Left hindlimb (tissue), 1 donor: ENCODE results near the gene ANKRD12.
A peak's percentile ranks its signal among the peaks of the same experiment; 100 is the strongest.

Source experiments
- DNase-seq: peaks from one replicate; pipeline ENCODE4 v3.0.0-alpha.2; 2018

Gene ANKRD12

DNA sequence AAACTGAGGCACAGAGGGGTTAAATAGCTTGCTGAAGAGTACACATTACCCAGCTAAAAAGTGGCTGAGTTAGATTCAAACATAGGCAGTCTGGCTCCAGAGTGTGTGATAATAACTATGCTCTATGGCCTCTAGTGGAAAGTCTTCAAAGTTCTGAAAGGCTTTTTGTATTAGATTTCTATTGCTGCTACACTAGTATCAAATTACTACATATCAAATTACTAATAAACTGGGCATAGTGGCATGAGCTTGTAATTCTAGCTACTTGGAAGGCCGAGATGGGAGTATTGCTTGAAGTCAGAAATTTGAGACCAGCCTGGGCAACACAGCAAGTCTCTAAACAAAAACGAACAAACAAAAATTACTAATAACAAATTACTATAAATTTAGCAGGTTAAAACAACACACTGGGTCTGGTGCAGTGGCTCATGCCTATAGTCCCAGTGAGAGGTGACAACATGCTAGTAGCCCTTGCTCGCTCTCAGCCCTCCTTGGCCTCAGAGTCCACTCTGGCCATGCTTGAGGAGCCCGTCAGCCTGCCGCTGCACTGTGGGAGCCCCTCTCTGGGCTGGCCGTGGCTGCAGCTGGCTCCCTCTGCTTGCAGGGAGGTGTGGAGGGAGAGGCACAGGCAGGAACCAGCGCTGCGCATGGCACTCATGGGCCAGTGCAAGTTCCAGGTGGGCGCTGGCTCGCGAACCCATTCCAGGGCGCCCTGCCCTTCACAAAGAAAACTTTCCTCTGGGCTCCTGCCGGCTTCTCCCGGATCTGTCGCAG lies 159.8 kb downstream of the ANKRD12 start:
- DNase-seq = no peak

DNA sequence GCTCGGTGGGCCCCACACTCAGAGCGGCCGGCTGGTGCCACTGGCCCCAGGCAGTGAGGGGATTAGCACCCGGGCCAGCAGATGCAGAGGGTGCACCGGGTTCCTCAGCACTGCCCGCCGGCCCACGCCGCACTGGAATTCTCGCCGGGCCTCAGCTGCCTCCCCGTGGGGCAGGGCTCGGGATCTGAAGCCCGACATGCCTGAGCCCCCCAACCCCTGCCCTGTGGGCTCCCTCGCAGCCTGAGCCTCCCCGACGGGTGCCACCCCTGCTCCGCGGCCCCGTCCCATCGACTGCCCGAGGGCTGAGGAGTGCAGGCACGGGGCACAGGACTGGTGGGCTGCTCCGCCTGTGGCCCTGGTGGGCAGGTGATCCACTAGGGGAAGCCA lies 160.4 kb downstream of the ANKRD12 start:
- DNase-seq = no peak

DNA sequence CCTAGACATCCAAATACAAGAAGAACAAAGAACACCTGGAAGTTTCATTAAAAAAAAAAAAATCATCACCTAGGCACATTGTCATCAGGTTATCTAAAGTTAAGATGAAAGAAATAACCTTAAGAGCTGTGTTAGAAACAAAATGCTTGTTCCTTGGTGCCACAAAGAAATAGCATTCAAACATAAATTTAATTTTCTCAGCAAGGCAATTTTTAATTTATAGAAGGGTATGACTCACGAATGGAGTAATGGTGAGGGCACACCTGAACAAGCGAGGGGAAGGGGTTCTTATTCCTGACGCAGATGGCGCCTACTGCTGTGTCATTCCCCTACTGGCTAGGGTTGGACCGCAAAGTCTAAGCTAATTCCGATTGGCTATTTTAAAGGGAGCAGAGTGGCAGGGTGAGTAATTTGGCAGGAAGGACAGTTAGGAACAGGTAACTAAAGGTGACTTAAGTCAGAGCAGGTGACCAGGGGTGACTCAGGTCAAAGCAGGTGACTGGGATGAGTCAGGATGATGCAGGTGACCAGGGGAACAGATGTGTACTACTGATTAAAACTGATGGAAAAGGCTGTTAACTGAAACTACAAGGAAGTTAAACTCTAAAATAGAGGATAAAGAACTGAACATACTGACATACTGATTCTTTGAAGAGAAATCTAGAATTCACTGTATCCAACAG lies 167.9 kb downstream of the ANKRD12 start:
- no peak for DNase-seq

DNA sequence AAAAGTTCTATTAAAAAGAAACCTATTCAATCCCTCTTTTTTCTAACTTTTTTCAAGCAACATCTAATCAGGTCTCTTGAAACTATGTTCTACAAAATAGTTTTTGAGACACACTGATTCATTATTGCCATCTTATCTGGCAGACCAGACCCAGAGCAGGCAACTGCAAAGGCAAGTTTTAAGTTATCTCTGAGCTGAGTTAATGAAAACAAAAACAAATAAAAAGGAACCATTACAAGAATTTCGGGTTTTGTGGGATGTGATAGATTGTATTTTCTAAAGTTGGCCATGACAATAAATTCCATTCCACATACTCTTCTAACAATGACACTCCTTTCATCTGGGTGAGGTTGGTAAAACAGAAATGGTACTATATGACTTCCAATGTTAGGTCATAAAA lies 182.8 kb downstream of the ANKRD12 start:
- no peak for DNase-seq

DNA sequence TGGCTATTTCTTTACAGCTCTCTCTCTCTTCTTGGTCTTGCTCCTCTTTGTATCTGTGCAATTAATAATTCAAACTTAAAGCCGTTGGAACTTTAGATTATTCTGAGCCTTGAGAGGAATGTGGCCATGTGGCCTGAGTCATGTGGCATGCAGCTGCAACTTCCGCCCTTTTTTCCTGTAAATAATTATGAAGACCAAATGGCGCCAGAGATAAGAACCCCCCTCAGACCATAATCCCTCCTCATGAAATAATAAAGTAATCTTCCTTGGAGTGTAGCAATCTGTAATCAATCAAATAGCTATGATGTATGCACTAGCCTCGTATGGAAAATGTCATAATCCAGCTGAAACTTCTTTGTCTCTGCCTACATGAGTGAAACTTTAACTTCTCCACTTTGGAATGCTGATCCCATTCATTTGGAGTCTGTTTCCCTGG lies 184.5 kb downstream of the ANKRD12 start:
- no peak for DNase-seq

DNA sequence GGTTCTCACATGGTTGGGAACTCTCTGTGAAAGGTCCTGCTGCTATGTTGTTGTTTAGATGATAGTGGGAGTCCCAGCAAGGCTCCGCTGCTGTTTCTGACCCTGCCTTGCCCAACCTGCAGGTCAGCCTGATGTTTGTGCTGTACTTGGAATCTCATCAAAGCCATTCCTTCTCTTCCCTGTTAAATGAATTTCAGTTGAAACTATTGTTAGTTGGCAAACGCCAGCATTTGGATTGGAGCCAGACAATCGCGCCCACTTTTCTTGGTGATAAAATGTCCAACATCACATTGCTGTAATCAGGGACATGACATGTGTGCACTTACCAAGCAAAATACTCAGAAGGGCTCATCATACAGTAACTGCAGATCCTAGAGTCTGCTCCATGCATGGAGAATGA lies 185.2 kb downstream of the ANKRD12 start:
- no peak for DNase-seq

DNA sequence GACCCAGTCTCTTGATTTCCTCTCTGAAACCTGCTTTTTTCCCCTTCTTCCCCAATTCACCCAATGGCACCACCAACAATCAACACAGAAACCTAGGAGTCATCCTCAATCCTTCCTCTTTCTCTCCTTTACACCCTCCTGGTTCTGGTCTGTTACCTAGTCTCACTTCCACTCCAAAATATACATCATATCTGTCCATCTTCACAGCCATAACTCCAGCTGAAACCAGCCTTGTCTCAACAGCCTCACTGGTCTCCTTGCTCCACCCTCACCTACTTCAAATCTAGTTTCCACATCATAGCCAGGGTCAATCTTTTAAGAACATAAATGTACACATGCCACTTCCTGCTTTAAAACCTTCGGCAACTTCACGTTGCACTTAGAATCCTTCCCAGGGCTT lies 186.2 kb downstream of the ANKRD12 start:
- DNase-seq = no peak

DNA sequence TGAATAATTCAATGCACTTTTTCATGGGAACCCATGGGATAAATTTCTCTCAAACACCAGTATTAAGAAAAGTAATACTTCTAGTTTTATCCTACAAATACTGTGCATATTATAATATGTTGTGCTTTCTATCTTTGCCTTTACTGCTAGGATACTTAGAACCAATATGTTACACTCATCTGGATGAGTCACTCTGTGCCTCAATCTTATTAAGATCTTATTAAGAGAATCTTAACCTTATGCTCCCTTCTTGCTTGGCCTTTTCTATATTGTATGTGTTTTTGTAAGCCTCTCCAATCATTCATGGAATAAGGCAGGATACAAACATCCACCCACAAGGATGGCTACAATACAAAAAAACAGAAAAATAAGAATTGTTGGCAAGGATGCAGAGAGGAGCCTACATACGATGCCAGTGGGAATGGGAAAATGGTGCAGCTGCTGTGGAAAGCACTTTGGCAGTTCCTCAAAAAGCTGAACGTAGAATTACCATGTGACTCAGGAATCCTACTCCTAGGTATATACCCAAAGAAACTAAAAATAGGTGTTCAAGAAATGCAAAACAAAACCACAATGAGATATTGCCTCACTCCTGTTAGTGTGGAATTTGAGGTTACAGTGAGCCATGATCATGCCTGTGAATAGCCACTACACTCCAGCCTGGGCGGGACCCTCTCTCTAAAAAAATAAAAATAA lies 187.3 kb downstream of the ANKRD12 start:
- no peak for DNase-seq

DNA sequence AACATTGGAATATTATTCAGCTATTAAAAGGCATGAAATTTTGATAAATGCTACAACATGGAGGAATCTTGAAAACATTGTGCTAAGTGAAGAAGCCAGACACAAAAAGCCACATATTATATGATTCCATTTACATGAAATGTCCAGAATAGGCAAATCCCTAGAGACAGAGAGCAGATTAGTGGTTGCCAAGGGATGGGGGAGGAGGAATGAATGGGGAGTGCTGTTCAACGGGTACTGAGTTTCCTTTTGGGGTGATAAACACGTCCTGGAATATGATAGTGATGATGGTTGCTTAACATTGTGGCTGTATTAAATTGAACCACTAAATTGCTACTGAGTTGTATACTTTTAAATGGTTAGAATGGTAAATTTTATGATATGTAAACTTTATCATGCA lies 189.1 kb downstream of the ANKRD12 start:
- no peak for DNase-seq

DNA sequence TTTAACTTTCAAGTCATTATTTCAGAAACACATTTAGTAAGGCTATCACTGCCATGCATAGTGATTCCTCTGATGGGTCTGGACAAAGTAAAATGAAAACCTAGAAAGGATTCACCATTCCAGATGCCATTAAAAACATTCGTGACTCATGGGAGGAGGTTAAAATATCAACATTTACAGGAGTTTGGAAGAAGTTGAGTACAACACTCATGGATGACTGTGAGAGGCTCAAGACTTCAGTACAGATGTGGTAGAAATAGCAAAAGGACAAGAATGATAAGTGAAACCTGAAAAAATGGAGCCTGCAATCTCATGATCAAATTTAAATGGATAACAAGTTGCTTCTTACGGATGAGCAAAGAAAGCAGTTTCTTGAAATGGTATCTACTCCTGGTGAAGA lies 192.2 kb downstream of the ANKRD12 start:
- no peak for DNase-seq

DNA sequence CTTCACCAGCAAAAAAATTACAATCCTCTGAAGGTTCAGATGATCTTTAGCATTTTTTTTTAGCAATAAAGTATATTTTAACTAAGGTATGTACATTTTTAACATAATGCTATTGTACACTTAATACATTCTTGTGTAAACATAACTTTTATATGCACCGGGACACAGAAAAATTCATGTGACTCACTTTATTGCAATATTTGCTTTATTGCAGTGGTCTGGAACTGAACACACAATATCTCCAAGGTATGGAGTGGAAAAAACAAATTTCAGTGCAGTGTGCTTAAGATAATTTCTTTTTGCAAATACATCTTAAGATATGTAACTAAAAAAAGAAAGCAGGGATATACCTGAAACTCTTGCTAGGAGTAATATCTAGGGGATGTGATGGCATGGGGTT lies 192.9 kb downstream of the ANKRD12 start:
- no peak for DNase-seq

DNA sequence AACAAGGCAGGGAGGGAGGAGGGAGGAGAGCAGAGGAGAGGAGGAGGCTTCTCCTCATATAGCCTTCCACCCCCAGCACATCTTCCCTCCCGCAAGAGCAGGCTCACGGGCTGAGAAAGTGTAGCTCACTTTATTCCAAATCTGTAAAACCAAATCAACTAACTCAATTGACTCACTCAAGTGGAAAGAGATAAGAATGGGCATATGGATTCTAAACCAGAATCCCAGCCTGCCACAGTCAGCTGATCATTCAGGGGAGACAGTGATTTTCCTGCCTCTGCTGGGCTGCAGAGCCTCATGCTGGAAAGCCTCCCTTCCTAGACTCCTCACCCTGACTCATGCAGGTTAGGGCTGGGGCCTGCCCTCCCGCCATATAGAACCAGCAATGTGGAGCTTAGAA lies 193.8 kb downstream of the ANKRD12 start:
- DNase-seq = no peak

DNA sequence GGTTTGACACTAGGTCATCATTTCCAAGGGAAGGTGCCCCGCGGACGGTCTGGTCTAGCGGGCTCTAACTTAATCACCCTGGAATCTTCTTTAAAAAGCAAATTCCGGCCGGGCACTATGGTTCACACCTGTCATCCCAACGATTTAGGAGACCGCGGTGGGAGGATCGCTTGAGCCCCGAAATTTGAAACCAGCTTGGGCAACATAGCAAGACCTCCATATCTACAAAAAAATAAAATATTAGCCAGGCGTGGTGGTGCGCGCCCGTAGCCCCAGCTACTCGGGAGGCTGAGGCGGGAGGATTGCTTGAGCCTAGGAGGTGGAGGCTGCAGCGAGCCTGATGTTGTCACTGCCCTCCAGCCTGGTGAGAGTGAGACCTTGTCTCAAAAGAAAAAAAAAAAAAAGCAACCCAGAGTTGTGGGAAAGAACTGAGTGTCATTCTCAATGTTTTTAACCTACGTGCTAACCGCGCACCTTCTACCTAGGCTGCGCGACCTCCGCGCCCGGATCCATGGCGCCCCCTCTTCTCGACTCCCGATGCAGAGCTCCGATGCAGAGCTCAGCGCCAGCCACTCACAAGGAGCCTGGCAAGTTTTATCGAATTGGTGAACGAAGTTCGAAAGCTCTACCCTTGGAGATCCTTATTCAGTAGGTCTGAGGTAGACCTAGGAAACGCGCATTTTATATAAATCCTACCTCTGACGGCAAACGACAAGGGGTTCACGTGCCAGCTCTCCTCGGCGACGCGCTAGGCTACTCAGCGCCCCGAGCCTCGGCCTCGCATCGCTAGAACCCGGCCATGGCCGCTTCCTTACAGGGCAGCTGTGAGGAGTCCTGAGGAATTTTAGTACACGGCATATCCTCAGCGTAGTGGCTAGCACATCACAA lies 197.1 kb downstream of the ANKRD12 start:
- no peak for DNase-seq

DNA sequence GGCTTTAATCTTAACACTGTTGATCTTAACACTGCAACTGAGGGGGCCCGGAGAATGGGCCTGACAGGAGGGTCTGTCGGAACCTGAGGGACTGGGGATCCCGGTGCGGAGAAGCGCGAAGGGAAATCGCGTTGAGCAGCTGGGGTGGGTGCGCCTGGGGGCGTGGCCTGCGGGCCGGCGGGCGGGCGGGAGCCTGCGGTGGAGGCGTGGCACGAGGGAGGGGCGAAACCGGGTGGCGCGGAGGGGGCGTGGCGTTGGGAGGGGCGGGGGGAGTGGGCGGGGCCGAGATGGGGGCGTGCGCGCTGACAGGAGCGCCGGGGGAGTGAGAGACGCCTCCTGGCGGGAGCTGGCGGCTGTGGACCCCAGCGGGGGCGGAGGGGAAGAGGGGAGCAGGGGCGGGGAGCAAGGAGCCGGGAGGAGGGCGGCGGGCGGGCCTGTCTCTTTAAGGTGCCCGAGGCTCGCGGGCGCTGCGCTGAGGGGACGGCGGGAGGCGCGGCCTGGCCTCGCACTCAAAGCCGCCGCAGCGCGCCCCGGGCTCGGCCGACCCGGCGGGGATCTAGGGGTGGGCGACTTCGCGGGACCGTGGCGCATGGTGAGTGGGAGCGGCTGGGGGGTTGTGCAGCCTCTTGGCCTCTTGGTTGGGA lies 197.9 kb downstream of the ANKRD12 start, which contains the start of gene TWSG1:
Gene TWSG1 (plus strand): TSS at position 445 of the 644 bp plus-strand sequence. CDS start 2,457 bp downstream, outside the sequence.
- peak; percentile 98 for DNase-seq

DNA sequence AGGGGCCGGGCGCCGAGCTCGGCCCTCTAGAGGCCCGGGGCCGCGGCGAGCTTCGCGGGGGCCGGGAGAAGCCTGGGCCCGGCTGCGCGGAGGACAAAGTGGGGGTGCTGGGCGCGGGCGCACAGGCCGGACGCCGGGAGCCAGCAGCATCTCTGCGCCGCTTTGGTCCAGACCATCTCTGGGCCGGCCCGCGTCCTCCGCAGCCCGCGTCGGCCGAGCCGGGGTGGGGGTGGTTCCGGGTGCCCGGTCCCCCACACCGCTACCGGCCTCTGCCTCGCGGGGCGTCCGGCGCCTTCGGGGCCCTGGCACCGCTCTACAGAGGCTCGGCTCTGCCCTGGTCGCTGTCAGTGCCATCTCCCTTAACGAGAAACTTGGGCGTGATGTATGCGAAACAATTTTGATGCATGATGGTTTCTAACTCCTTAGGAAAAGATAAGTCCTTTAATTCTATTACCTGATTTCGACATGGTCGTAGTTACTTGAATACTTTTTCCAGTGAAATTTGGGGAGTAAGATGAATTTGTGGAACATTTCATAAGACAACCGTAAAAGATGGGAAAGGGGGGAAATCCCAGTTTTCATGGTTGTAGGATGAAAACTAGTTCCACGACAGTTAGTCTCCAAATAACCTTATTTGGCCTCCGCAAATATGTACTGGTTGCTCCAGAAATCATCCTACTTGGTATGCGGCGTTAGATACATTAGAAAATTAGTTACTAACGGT lies 198.6 kb downstream of the ANKRD12 start:
- DNase-seq = no peak
